Measurements from ENCODE around the gene BST2.

BST2 gene

GRCh38 chr19:17404621-17405249 is 695 bp downstream of the BST2 start:
- peaks cover 32% of the 10 kb centered on the region for H3K36me3 ChIP-seq
- no peaks in the 10 kb centered on the region for H3K27me3 ChIP-seq
- peak overlapping the region; percentile 69 for H3K4me3 ChIP-seq
- TF ChIP-seq Cebpa-rat (IDR thresholded peaks at IDR 0.05), result no peak
- no peaks in the 10 kb centered on the region for H3K9me3 ChIP-seq
- H3K27ac ChIP-seq, result peak overlapping the region; percentile 82
- peak overlapping the region; percentile 76 for H3K9ac ChIP-seq
- peaks cover 50% of the 10 kb centered on the region for H3K4me1 ChIP-seq
- no peaks in the 10 kb centered on the region for H4K20me1 ChIP-seq
- H3K4me2 ChIP-seq, result peak overlapping the region; percentile 95

GRCh38 chr19:17404015-17404414 is 1.4 kb downstream of the BST2 start:
- Histone ChIP-seq H3K9ac (peak overlapping the region; percentile 76), H3K9me3 (no peaks in the 10 kb centered on the region), H3K27me3 (no peaks in the 10 kb centered on the region), H3K4me1 (peaks cover 56% of the 10 kb centered on the region), H3K4me3 (peak overlapping the region; percentile 69), H3K4me2 (peak overlapping the region; percentile 95), H3K36me3 (peaks cover 33% of the 10 kb centered on the region), H4K20me1 (no peaks in the 10 kb centered on the region), H3K27ac (peak overlapping the region; percentile 82; the same call in 1 of the 2 replicates)
- no peak for TF ChIP-seq Cebpa-rat (IDR thresholded peaks at IDR 0.05)

- H3K27me3 ChIP-seq, result no peaks in the 10 kb centered on the region
- no peak overlapping the region for H3K4me3 ChIP-seq
- H3K9me3 ChIP-seq, result no peaks in the 10 kb centered on the region
- H3K4me2 ChIP-seq, result peak overlapping the region; percentile 30; the same call in 1 of the 2 replicates
- no peak overlapping the region for H3K27ac ChIP-seq
- no peaks in the 10 kb centered on the region for H4K20me1 ChIP-seq
- H3K4me1 ChIP-seq, result peaks cover 53% of the 10 kb centered on the region
- H3K36me3 ChIP-seq, result peaks cover 33% of the 10 kb centered on the region
- TF ChIP-seq Cebpa-rat (IDR thresholded peaks at IDR 0.05), result no peak
- no peak overlapping the region for H3K9ac ChIP-seq
Observed at GRCh38 chr19:17402982-17403855, 2.2 kb downstream of the BST2 start.

- Histone ChIP-seq H3K27me3 (no peaks in the 10 kb centered on the region), H3K4me3 (no peak overlapping the region), H4K20me1 (no peaks in the 10 kb centered on the region), H3K4me1 (peaks cover 38% of the 10 kb centered on the region), H3K27ac (no peak overlapping the region), H3K4me2 (no peak overlapping the region), H3K36me3 (peaks cover 44% of the 10 kb centered on the region), H3K9me3 (no peaks in the 10 kb centered on the region), H3K9ac (no peak overlapping the region)
- no peak for TF ChIP-seq Cebpa-rat (IDR thresholded peaks at IDR 0.05)
Observed at GRCh38 chr19:17401628-17402027, 3.8 kb downstream of the BST2 start.

GRCh38 chr19:17398902-17399527 is 6.4 kb downstream of the BST2 start:
- no peaks in the 10 kb centered on the region for H3K27me3 ChIP-seq
- peaks cover 44% of the 10 kb centered on the region for H3K36me3 ChIP-seq
- no peaks in the 10 kb centered on the region for H3K9me3 ChIP-seq
- H3K4me3 ChIP-seq, result no peak overlapping the region
- no peaks in the 10 kb centered on the region for H4K20me1 ChIP-seq
- no peak overlapping the region for H3K4me2 ChIP-seq
- no peak for TF ChIP-seq Cebpa-rat (IDR thresholded peaks at IDR 0.05)
- H3K9ac ChIP-seq, result no peak overlapping the region
- H3K4me1 ChIP-seq, result peaks cover 32% of the 10 kb centered on the region
- H3K27ac ChIP-seq, result no peak overlapping the region

GRCh38 chr19:17394891-17395415 is 10.5 kb downstream of the BST2 start:
- TF ChIP-seq Cebpa-rat (IDR thresholded peaks at IDR 0.05), result no peak
- Histone ChIP-seq H3K27ac (no peak overlapping the region), H3K4me3 (no peak overlapping the region), H3K9ac (no peak overlapping the region), H3K36me3 (peaks cover 14% of the 10 kb centered on the region; the same call in 1 of the 2 replicates), H3K4me1 (peaks cover 54% of the 10 kb centered on the region), H4K20me1 (no peaks in the 10 kb centered on the region), H3K27me3 (peaks cover 8% of the 10 kb centered on the region; the same call in 1 of the 2 replicates), H3K4me2 (peak overlapping the region; percentile 53), H3K9me3 (no peaks in the 10 kb centered on the region)

- TF ChIP-seq Cebpa-rat (IDR thresholded peaks at IDR 0.05), result no peak
- Histone ChIP-seq H3K4me3 (no peak within 1 kb of the TSS), H3K4me2 (peak within 1 kb of the TSS; percentile 53), H3K4me1 (peaks cover 46% of the 10 kb centered on the region), H3K27ac (no peak within 1 kb of the TSS), H3K27me3 (peaks cover 14% of the 10 kb centered on the region; the same call in 1 of the 2 replicates), H4K20me1 (no peaks in the 10 kb centered on the region), H3K9ac (no peak within 1 kb of the TSS), H3K36me3 (peaks cover 10% of the 10 kb centered on the region; the same call in 1 of the 2 replicates), H3K9me3 (0 out of 2 replicates have a peak, but pooled peaks cover 4% of the 10 kb centered on the region)
Observed at GRCh38 chr19:17393914-17394313, 11.5 kb downstream of the BST2 start, which contains the start of gene CCDC194. CCDC194 (minus strand) TSS chr19:17394196; CDS start chr19:17394158, 38 bp downstream.

GRCh38 chr19:17393002-17393401 is 12.4 kb downstream of the BST2 start:
- Histone ChIP-seq H3K36me3 (peaks cover 10% of the 10 kb centered on the region; the same call in 1 of the 2 replicates), H3K27me3 (peaks cover 14% of the 10 kb centered on the region; the same call in 1 of the 2 replicates), H3K4me2 (0 out of 2 replicates have a peak overlapping the region, but pooled peaks have one; percentile 100), H3K9me3 (0 out of 2 replicates have a peak, but pooled peaks cover 4% of the 10 kb centered on the region), H3K9ac (no peak overlapping the region), H3K27ac (no peak overlapping the region), H3K4me3 (no peak overlapping the region), H3K4me1 (peaks cover 46% of the 10 kb centered on the region), H4K20me1 (no peaks in the 10 kb centered on the region)
- no peak for TF ChIP-seq Cebpa-rat (IDR thresholded peaks at IDR 0.05)

All from BLaER1 (cell line).